Brain microvascular endothelial cell (primary cell): ENCODE data around the gene GRIK4.

ENCODE experiments used
- DNase-seq: peaks from one replicate; pipeline ENCODE4 v3.0.0-alpha.2; 2020
- H3K27ac ChIP-seq: fragments of 250-450 bp; sonication (Bioruptor Pico); 2 replicates; pipeline ENCODE4 v1.5.1; 2020; ENCODE audit warnings: mild to moderate bottlenecking, moderate library complexity
- H3K27me3 ChIP-seq: fragments of 250-450 bp; sonication (Bioruptor Pico); replicated peaks from 2 replicates; pipeline ENCODE4 v1.5.1; 2020; ENCODE audit warnings: mild to moderate bottlenecking
- H3K36me3 ChIP-seq: fragments of 250-450 bp; sonication (Bioruptor Pico); replicated peaks from 2 replicates; pipeline ENCODE4 v1.5.1; 2020; ENCODE audit warnings: mild to moderate bottlenecking
- H3K4me3 ChIP-seq: 2 replicates; pipeline ENCODE4 v1.5.1; 2011; ENCODE audit warnings: low read depth, mild to moderate bottlenecking, control low read depth, low read length, moderate library complexity
- CTCF ChIP-seq: IDR thresholded peaks from 2 replicates; pipeline ENCODE4 v1.5.1; 2011; ENCODE audit warnings: low read depth, mild to moderate bottlenecking, moderate library complexity, low read length, control low read depth, inconsistent platforms; ENCODE audit errors: missing control alignments
- in situ Hi-C: cut with HindIII; loops from 2 replicates; pipeline ENCODE4 v1.10.0; 2017; ENCODE audit warnings: low sequenced_read_pairs, low pct_ligation_motif_present

Gene GRIK4

GRCh38 chr11:120890609-120891320 lies 379.2 kb downstream of the GRIK4 start:
- H3K27me3 ChIP-seq, result no peaks in the 10 kb centered on the region
- in situ Hi-C loops, result no loop called here
- TF ChIP-seq CTCF, result no peak
- no peak for DNase-seq
- H3K4me3 ChIP-seq, result no peak overlapping the region
- H3K27ac ChIP-seq, result no peak overlapping the region
- H3K36me3 ChIP-seq, result no peaks in the 10 kb centered on the region

- H3K27ac ChIP-seq, result no peak overlapping the region
- no peaks in the 10 kb centered on the region for H3K27me3 ChIP-seq
- in situ Hi-C loops, result no loop called here
- DNase-seq, result no peak
- no peaks in the 10 kb centered on the region for H3K36me3 ChIP-seq
- no peak overlapping the region for H3K4me3 ChIP-seq
- no peak for TF ChIP-seq CTCF
Observed at GRCh38 chr11:120893440-120894201, 382.1 kb downstream of the GRIK4 start.

- DNase-seq, result no peak
- H3K4me3 ChIP-seq, result no peak overlapping the region
- H3K27me3 ChIP-seq, result no peaks in the 10 kb centered on the region
- no peaks in the 10 kb centered on the region for H3K36me3 ChIP-seq
- no peak for TF ChIP-seq CTCF
- in situ Hi-C loops, result no loop called here
- H3K27ac ChIP-seq, result no peak overlapping the region
Observed at GRCh38 chr11:120894202-120894985, 382.8 kb downstream of the GRIK4 start.

- Histone ChIP-seq H3K27me3 (no peaks in the 10 kb centered on the region), H3K27ac (no peak overlapping the region), H3K36me3 (no peaks in the 10 kb centered on the region), H3K4me3 (no peak overlapping the region)
- in situ Hi-C loops, result no loop called here
- no peak for DNase-seq
- TF ChIP-seq CTCF, result no peak
Observed at GRCh38 chr11:120896687-120897086, 385.1 kb downstream of the GRIK4 start.

GRCh38 chr11:120898568-120898967 lies 387.0 kb downstream of the GRIK4 start:
- no peak for TF ChIP-seq CTCF
- no peak overlapping the region for H3K4me3 ChIP-seq
- no peak overlapping the region for H3K27ac ChIP-seq
- DNase-seq, result no peak
- in situ Hi-C loops, result no loop called here
- H3K36me3 ChIP-seq, result no peaks in the 10 kb centered on the region
- H3K27me3 ChIP-seq, result no peaks in the 10 kb centered on the region
